DND-41 (cell line): ENCODE data around the gene CCNJL.

Experiments
- EZH2 ChIP-seq: IDR thresholded peaks from 3 replicates; pipeline ENCODE4 v1.6.1; 2012; ENCODE audit warnings: borderline replicate concordance, low read depth, mild to moderate bottlenecking, moderate library complexity, low read length, inconsistent platforms; ENCODE audit not compliant: severe bottlenecking
- TF ChIP-seq, protein P1 (sequence below): IDR thresholded peaks from 2 replicates; pipeline ENCODE4 v1.5.1; 2012; ENCODE audit warnings: borderline replicate concordance, low read length, moderate library complexity, mild to moderate bottlenecking; ENCODE audit not compliant: poor library complexity, severe bottlenecking; ENCODE audit errors: extremely low read depth

DNA sequence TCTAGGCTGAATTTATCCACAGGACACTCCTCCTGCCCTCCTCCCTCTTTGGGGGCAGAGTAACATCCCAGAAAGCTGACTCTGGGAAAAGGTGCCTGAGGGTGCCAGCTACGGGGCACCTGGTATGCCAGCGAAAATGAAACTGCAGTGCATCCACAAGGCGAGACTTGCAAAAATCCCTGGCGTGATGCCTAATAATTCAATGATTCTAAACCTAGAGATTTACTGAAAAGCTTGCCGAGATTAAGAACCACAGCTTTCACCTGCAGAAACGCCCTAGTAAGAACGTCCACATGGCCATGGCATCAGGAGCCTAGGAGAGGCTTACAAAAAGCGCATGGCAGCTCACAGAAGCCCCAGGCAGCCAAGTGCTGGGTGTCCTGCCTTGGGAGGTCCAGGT lies 20.9 kb downstream of the CCNJL start:
- no peak for TF ChIP-seq EZH2
- TF ChIP-seq, protein P1, sequence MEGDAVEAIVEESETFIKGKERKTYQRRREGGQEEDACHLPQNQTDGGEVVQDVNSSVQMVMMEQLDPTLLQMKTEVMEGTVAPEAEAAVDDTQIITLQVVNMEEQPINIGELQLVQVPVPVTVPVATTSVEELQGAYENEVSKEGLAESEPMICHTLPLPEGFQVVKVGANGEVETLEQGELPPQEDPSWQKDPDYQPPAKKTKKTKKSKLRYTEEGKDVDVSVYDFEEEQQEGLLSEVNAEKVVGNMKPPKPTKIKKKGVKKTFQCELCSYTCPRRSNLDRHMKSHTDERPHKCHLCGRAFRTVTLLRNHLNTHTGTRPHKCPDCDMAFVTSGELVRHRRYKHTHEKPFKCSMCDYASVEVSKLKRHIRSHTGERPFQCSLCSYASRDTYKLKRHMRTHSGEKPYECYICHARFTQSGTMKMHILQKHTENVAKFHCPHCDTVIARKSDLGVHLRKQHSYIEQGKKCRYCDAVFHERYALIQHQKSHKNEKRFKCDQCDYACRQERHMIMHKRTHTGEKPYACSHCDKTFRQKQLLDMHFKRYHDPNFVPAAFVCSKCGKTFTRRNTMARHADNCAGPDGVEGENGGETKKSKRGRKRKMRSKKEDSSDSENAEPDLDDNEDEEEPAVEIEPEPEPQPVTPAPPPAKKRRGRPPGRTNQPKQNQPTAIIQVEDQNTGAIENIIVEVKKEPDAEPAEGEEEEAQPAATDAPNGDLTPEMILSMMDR = no peak
